Lower leg skin (tissue), 3 donors: Measurements from ENCODE around the gene KRT1.

Experiments used
- CTCF ChIP-seq, 3 donors: fragments of 450-650 bp; IDR thresholded peaks; one replicate each; pipeline ENCODE4 v1.5.1; 2016; ENCODE audit warnings: antibody characterized with exemption in 3 of 3, mild to moderate bottlenecking in 3 of 3, moderate library complexity in 2 of 3
- POLR2A ChIP-seq, 2 donors: fragments of 450-650 bp; IDR thresholded peaks; one replicate each; pipeline ENCODE4 v1.6.1; 2016 to 2017; ENCODE audit warnings: antibody characterized with exemption in 2 of 2, mild to moderate bottlenecking in 1 of 2, moderate library complexity in 1 of 2

GRCh38 chr12:52666471-52666870 is 13.7 kb downstream of the KRT1 start:
- TF ChIP-seq CTCF (IDR thresholded peaks at IDR 0.05) (no peak), POLR2A (IDR thresholded peaks at IDR 0.05) (no peak)
